Measurements from ENCODE around the gene CYCS.
A peak's percentile ranks its signal among the peaks of the same experiment; 100 is the strongest.
"Not testable (repeated sequence)": the region's sequence is repeated elsewhere in the genome, so short reads cannot be mapped to it uniquely, and the experiment has no call there.

The CYCS gene

DNA sequence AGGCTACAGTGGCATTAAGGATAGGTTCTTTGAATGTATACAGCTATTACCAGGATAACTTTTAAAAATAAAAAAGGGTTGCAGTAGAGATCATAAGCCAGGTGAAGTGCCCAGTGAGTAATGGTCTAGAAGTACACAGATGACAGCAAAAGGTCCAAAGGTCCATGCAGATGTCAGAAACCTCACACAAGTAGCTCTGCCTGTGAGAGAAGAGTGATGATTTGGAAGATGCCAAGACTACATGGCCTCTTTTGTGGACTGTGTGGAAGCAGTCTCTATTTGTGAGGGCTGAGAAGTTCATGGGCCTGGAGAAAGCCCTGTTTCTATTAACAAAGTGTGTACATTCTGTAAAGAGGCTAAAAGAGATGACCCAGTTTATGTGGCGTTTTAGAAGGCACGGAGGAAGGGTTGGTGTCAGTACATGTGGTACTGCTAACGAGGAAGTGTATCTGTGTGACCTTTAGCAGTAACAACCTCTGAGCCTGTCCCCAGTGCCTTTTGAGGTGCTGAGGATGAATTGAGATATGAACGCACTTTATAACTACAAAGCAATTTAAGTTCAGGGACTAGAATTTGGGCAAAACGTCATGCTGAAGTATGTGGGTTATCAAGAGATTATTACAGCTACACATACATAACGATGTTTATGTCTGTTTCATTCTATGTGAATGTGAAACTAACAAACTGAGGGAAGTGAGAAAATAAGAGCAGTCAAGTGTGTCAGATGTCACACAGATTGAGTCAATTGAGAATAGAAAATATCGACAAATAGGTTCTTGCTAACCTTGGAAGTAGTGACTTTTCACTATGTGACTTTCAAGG, 7.6 kb downstream of the CYCS start:
- no peak for DNase-seq

GRCh38 chr7:25116621-25117020, 8.4 kb downstream of the CYCS start:
- DNase-seq = no peak

- DNase-seq = not testable (repeated sequence)
Observed at GRCh38 chr7:25110514-25110913, 14.5 kb downstream of the CYCS start.

DNA sequence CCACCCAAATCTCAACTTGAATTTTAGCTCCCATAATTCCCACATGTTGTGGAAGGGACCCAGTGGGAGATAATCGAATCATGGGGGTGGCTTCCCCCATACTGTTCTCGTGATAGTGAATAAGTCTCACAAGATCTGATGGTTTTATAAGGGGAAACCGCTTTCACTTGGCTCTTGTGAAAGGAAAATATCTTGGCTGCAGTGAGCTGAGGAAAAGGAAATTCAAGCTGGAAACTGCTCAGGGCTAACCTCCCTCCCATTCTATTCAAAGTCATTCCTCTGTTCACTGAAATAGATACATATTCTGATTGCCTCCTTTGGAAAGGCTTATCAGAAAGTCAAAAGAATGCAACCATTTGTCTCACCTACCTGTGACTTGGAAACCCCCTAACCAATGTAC, 15.8 kb downstream of the CYCS start:
- DNase-seq = no peak

GRCh38 chr7:25105911-25106310, 19.1 kb downstream of the CYCS start:
- no peak for DNase-seq

DNA sequence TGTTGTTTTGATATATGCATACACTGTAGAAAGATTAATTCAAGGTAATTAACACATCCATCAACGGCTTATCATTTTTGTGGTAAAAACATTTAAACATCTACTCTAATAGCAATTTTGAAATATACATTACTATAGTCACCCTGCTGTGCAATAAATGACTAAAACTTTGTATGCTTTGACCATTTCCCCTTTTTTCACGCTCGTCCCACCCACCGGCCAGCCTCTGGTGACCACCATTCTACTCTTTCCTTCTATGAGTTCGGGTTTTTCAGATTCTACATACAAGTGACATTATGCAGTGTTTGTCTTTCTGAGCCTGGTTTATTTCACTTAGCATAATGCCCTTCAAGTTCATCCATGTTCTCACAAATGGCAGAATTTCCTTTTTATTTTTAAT, 21.3 kb downstream of the CYCS start:
- no peak for DNase-seq

DNA sequence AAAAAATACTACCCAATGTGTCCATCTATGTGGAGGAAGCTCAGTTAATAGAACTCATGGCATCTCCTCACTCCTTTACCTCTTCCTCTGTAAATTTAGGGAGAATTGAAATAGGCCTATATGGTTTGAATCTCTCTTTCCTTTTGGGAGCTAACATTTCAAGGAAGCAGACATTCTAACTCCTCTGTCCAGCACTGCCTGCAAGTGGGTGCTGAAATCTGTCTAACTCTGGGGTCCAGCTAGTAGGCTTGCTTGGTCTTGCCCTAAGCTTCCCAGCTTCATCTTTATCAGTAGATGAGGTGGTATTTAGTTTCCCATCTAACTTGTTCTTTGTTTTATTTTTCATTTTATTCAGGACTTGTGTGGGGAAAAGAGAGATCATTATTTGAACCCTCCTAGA, 23.2 kb downstream of the CYCS start:
- DNase-seq = no peak

GRCh38 chr7:25098096-25099046, 26.7 kb downstream of the CYCS start:
- peak; percentile 42 for DNase-seq

DNA sequence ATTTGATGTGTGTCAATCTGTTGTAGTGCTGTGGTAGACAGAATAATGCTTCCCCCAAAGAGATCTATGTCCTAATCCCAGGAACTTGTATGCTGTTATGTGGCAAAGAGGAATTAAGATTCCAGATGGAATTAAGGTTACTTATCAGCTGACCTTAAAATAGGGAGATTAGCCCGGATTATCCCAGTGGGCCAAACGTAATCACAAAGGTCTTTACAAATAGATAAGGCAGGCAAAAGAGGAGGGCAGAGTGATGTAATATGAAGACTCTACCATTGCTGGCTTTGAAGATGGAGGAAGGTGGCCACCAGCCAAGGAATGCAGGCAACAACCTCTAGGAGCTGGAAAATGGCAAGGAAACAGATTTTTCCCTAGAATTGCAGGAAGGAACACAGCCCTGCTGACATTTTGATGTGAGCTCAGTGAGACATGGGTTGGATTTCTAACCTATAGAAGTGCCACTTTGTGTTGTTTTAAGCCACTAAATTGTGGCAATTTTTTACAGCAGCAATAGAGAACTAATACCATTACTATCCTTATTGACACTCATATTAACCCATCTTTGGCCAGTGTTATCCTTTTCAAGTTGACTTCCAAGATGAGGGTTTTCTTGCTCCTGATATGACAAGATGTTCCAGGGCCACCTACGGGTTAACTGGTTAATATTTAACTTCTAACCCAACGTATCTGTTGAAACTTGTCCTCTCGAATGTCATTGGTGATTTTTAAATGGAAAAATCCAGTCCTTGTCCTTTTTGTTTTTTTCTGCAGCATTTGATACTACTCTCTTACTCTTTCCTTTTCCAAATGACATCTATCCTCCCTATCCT, 29.3 kb downstream of the CYCS start:
- no peak for DNase-seq

DNA sequence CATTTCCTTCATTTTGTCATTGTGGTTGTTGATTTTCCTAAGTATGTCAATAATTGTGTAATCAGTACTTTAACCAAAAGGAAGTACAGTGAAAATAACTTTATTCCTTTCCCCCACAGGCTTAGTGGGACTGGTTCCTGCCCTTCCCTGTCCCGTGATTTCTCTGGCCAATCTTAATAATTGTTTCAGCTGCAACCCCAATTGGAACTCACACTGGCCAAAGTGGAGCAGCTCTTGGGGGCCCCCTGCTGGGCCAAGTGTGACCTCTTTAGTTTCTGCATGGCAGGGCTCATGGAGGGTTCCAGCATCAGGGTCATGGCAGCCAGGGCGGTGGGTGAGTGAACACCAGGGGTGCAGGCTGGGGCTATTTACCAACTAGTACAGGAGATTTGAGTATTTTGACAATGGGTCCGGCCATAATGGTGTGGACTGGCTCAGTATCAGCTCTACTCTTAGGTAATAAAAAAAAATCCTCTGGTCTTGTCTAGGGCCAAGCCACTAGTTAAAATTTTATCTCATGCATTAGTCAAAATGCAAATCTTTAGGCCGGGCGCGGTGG, 31.7 kb downstream of the CYCS start:
- peak; percentile 67 for DNase-seq

DNA sequence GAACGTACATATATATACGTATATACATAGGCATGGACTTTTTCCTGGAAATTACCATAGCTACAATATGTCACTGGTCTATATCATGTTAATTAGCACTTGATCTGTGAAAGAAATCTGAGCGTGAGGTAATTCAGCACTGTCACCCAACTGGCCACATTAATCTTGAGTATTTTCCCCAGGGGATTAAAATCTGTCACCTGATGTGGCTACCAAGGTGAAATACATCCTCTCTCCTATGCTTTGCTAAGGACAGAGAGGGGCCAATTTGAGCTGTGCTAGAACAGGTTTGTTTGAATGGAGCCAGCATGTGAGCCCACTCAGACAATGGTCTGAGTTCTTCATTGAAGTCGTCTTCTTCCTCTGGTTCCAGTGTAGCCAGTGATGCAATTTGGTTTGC, 33.3 kb downstream of the CYCS start:
- DNase-seq = no peak

- no peak for DNase-seq
Observed at GRCh38 chr7:25091176-25091575, 33.9 kb downstream of the CYCS start.

- DNase-seq = no peak
Observed at GRCh38 chr7:25090374-25090773, 34.7 kb downstream of the CYCS start.

GRCh38 chr7:25087855-25088254, 37.2 kb downstream of the CYCS start:
- DNase-seq = no peak

DNA sequence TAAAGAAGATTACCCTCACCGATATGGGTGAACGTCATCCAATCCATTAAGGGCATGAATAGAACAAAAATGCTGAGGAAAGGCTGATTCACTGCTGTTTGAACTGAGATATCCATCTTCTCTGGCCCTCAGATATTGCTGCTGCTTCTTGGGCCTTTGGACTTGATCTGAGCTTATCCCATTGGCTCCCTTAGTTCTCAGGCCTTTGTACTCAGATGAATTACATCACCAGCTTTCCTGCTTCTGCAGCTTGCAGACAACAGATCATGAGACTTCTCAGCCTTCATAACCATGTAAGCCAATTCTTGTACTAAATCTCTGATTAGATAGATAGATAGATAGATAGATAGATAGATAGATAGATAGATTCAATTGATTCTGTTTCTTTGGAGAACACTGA, 40.2 kb downstream of the CYCS start:
- no peak for DNase-seq

GRCh38 chr7:25083201-25083600, 41.9 kb downstream of the CYCS start:
- DNase-seq = no peak

GRCh38 chr7:25082041-25082440, 43.0 kb downstream of the CYCS start:
- DNase-seq = not testable (repeated sequence)

GRCh38 chr7:25077096-25077495, 48.0 kb downstream of the CYCS start:
- DNase-seq = no peak

GRCh38 chr7:25075459-25075858, 49.6 kb downstream of the CYCS start:
- no peak for DNase-seq

DNA sequence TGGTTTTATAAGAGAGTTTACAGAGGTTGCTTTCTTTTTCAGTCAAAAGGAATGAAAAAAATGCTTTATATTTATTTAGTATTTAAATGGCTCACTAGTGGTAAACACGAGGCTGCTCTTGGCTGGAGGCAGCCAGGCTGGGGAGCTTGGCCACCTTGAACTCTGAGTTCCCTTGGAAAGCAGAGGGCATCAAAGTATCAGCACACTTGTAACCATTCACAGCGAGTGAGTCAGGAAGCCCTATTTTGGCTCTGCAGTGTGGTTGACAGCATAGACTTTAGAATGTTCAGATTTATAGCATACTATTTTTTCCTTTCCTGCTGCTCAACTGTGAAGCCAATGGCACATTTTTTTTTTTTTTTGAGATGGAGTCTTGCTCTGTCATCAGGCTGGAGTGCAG, 51.6 kb downstream of the CYCS start:
- DNase-seq = no peak

Measured in right hindlimb (tissue), 1 donor.